Measurements from ENCODE around the gene VILL.

The VILL gene

GRCh38 chr3:37992271-37993066 is 1.9 kb downstream of the VILL start:
- no peak for TF ChIP-seq EZH2 (optimal IDR thresholded peaks at IDR 0.05; ENCODE audit: low read depth, low read length)
- no peak for TF ChIP-seq EZH2phosphoT487 (IDR thresholded peaks at IDR 0.05; ENCODE audit: low read length)
- TF ChIP-seq CTCF (IDR thresholded peaks at IDR 0.05; ENCODE audit: low read length) = no peak
- H3K9me3 ChIP-seq (replicated peaks; ENCODE audit: insufficient read depth, low read length) = no peaks in the 10 kb centered on the region
- H3K4me2 ChIP-seq (ENCODE audit: low read depth, low read length) = no peak overlapping the region
- no peak overlapping the region for H2AFZ ChIP-seq (ENCODE audit: low read length)
- no peaks in the 10 kb centered on the region; the same call in 1 of the 2 replicates for H3K27me3 ChIP-seq (replicated peaks; ENCODE audit: insufficient read depth, low read length)
- peaks cover 18% of the 10 kb centered on the region for H3K4me1 ChIP-seq (ENCODE audit: low read length)
- H3K79me2 ChIP-seq (ENCODE audit: low read length) = no peaks in the 10 kb centered on the region
- H3K36me3 ChIP-seq (replicated peaks; ENCODE audit: insufficient read depth, low read length) = no peaks in the 10 kb centered on the region
- DNase-seq = no peak
- H3K4me3 ChIP-seq (ENCODE audit: low read length) = no peak overlapping the region
- H3K9ac ChIP-seq (ENCODE audit: low read length) = no peak overlapping the region
- H3K27ac ChIP-seq (ENCODE audit: low read length) = no peak overlapping the region
- no peaks in the 10 kb centered on the region for H3K9me2 ChIP-seq (replicated peaks; ENCODE audit: insufficient read depth, low read length)
- H4K20me1 ChIP-seq (ENCODE audit: insufficient read depth, low read length) = no peaks in the 10 kb centered on the region
- H3F3A ChIP-seq (ENCODE audit: insufficient read depth, low read length) = 0 out of 2 replicates have a peak, but pooled peaks cover 5% of the 10 kb centered on the region

GRCh38 chr3:37993067-37993455 is 2.5 kb downstream of the VILL start:
- no peak for DNase-seq
- Histone ChIP-seq H4K20me1 (ENCODE audit: insufficient read depth, low read length) (no peaks in the 10 kb centered on the region), H3K9me3 (replicated peaks; ENCODE audit: insufficient read depth, low read length) (no peaks in the 10 kb centered on the region), H3K4me3 (ENCODE audit: low read length) (no peak overlapping the region; the same call in 1 of the 2 replicates), H3K9me2 (replicated peaks; ENCODE audit: insufficient read depth, low read length) (no peaks in the 10 kb centered on the region), H3K79me2 (ENCODE audit: low read length) (no peaks in the 10 kb centered on the region), H2AFZ (ENCODE audit: low read length) (peak overlapping the region; percentile 96), H3K27me3 (replicated peaks; ENCODE audit: insufficient read depth, low read length) (no peaks in the 10 kb centered on the region; the same call in 1 of the 2 replicates), H3F3A (ENCODE audit: insufficient read depth, low read length) (0 out of 2 replicates have a peak, but pooled peaks cover 5% of the 10 kb centered on the region), H3K36me3 (replicated peaks; ENCODE audit: insufficient read depth, low read length) (no peaks in the 10 kb centered on the region), H3K4me1 (ENCODE audit: low read length) (peaks cover 19% of the 10 kb centered on the region), H3K4me2 (ENCODE audit: low read depth, low read length) (no peak overlapping the region), H3K27ac (ENCODE audit: low read length) (no peak overlapping the region), H3K9ac (ENCODE audit: low read length) (no peak overlapping the region)
- TF ChIP-seq EZH2phosphoT487 (IDR thresholded peaks at IDR 0.05; ENCODE audit: low read length) (no peak), EZH2 (optimal IDR thresholded peaks at IDR 0.05; ENCODE audit: low read depth, low read length) (no peak), CTCF (IDR thresholded peaks at IDR 0.05; ENCODE audit: low read length) (no peak)

- Histone ChIP-seq H3K4me3 (ENCODE audit: low read length) (peak overlapping the region; percentile 86), H3K27ac (ENCODE audit: low read length) (no peak overlapping the region)
- TF ChIP-seq EZH2 (optimal IDR thresholded peaks at IDR 0.05; ENCODE audit: low read depth, low read length) (no peak), EZH2phosphoT487 (IDR thresholded peaks at IDR 0.05; ENCODE audit: low read length) (no peak), CTCF (IDR thresholded peaks at IDR 0.05; ENCODE audit: low read length) (no peak)
Measured at GRCh38 chr3:37993460-37993819, 2.9 kb downstream of the VILL start.

More at GRCh38 chr3:37993460-37993819, 2.9 kb downstream of the VILL start:
- Histone ChIP-seq H3K79me2 (ENCODE audit: low read length) (no peaks in the 10 kb centered on the region), H3K4me2 (ENCODE audit: low read depth, low read length) (peak overlapping the region; percentile 67), H3K4me1 (ENCODE audit: low read length) (peaks cover 23% of the 10 kb centered on the region), H3K9me3 (replicated peaks; ENCODE audit: insufficient read depth, low read length) (no peaks in the 10 kb centered on the region), H3K36me3 (replicated peaks; ENCODE audit: insufficient read depth, low read length) (no peaks in the 10 kb centered on the region), H3K9ac (ENCODE audit: low read length) (peak overlapping the region; percentile 75; the same call in 1 of the 2 replicates), H3K9me2 (replicated peaks; ENCODE audit: insufficient read depth, low read length) (no peaks in the 10 kb centered on the region), H3K27me3 (replicated peaks; ENCODE audit: insufficient read depth, low read length) (no peaks in the 10 kb centered on the region; the same call in 1 of the 2 replicates), H2AFZ (ENCODE audit: low read length) (peak overlapping the region; percentile 96), H4K20me1 (ENCODE audit: insufficient read depth, low read length) (no peaks in the 10 kb centered on the region), H3F3A (ENCODE audit: insufficient read depth, low read length) (0 out of 2 replicates have a peak, but pooled peaks cover 5% of the 10 kb centered on the region)
- DNase-seq = no peak
